GM18499 (cell line): ENCODE data around the gene PROC.
A peak's percentile ranks its signal among the peaks of the same experiment; 100 is the strongest.
"Not testable (repeated sequence)": the region's sequence is repeated elsewhere in the genome, so short reads cannot be mapped to it uniquely, and the experiment has no call there.

Experiments
- ATAC-seq: cut with Tn5 transposase; IDR thresholded peaks from one replicate; pipeline ENCODE4 v1.9.1; 2021; ENCODE audit warnings: moderate number of reproducible peaks; ENCODE audit not compliant: insufficient read depth, unreplicated experiment

The PROC gene

DNA sequence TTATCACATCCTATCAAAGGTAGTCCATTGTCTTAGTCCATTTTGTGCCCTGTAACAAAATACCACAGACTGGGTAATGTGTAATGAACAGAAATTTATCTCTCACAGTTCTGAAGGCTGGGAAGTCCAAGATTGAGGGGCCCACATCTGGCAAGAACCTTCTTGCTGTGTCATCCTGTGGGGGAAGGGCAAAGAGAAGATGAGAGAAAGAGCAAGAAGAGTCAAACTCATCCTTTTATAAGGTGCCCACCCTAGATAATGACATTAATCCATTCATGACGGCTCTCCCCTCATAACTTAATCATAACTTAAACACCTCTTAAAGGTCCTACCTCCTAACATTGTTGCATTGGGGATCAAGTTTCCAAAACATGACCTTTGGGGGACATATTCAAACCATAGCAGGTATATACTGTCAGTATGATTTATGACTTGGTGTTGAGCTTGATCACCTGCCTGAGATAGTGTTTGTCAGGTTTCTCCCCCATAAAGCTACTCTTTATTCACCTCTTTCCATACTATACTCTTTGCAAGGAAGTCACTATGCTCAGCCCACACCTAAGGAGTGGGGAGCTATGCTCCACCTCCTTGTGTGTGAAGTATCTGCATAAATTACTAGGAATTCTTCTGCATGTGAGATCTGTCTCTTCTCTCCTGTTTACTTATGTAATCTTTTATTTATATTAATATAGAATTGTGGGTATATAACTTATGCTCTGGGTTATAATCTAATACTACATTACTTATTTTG lies 25.2 kb upstream of the PROC start:
- ATAC-seq = no peak

DNA sequence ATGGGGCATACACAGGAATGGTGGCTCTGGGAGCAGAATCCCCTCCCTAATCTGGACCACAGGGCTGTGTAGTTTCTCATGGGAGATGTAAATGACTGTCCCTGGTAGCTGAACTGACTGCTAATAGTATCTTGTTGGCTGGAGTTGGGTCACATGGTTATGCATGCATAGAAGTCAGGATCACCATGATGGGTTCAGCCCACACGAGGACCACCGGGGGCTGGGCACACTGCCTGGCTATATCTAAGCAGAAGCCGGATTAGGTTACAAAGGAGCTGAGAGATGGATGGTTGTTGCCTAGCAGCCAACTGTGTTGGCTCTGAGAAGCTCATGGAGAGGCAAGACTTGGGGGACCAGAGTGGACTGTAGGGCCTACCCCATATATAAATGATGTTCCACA lies 23.7 kb upstream of the PROC start:
- ATAC-seq = no peak

DNA sequence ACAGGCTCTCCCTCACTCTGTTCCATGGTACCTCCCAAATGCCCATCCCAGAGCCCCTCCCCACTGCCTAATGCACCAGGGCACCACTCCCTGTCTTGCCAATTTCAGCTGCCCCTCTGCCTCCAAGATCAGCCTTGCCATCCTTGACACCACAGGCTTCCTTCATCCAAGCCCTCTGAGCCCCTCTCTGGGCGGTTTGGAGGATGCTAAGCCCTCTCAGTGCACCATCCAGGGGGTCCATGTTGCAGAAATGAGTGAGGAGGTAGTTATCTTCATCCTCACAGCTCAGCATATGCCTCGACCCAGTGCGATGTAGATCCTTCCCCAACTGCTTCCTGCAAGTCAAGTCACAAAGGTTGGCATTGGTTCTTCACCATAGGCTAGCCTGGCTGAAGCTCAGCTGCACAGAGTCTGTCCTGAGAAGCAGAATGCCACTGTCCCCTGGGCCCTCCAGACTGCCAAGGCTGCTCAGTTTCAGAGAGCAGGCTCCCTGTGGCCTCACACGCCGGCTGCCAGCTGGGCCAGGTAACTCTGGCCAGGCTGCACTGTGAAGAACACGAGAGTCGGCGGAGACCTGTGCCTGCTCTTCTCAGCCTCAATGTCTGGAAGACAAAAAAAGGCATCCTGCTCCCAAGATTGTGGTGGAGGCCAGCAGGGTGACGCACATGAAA lies 20.5 kb upstream of the PROC start:
- no peak for ATAC-seq

DNA sequence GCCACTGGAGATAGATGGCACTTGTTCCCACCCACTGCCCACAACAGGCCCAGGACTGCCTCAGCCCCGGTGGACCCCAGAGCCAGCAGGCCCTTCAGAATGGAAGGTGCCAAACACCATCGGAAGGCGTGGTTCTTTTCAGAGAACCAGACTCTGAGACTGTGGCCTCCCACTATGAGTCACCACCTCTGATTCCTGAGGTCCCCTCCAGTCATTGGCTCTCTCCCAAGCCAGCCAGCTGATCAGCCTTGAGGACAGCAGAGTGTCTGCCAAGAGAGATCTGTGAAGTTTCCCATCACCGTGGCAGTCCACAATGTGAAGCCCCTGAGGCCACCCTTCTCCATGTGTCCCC lies 20.0 kb upstream of the PROC start:
- peak; percentile 77 for ATAC-seq

DNA sequence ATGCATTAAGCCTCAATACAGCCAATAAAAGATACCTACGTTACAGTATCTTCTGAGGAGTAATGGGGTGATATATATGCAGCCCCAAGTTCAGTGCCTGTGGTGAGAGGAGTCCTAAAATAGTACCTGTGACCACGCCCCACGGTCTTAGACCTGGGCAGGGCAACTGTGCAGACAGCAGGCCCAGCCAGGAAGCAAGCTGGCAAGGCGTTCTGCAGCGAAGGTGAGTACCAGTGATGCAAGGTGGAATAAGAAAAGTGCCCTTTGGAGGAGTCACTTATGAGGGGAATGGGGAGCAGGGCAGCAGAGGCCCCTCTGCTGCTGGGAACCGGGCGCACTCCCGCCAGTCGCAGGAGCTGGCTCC lies 17.7 kb upstream of the PROC start:
- ATAC-seq = no peak

DNA sequence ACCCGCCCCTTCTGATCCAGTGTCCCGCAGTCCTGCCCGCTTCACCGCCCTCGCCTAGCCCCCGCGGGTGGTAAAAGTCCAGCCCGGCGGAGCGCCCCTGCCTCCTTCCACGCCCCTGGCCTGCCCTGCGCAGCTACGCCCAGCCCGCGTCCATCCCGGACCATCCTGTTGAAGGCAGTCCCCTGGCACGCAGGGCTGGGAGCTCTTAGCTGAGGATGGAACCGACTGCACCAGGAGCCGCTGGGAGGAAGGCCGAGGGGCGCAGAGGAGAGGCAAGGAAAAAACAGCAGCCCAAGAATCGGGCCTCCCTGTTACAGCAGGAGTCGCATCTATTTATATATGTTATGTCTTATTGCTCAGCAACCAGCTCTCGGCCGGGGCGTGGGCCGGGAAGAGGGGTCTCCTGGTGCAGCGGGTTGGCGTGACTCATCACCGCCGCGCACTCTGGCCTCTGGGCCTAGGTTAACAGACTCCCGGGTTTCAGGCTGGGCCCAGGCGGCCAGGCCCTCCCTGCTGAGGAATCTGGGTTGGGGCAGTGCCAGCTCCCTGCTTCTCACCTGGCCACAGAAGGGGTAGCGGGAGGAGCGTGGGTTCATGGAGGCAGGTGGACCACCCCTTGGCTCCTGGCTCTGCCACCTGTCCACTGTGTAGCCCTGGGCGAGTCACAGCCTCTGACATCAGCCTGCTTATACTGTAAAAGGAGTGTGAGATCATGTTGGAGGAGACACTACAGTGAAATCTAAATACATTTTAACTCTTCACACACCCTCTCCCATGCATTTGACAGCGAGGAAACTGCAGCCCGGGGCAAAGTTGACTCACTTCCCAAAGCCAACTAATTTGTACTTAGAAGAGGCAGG lies 17.1 kb upstream of the PROC start:
- ATAC-seq = no peak

- no peak for ATAC-seq
Observed at GRCh38 chr2:127401757-127402695, 16.2 kb upstream of the PROC start.

GRCh38 chr2:127403460-127403859 lies 14.8 kb upstream of the PROC start:
- no peak for ATAC-seq

GRCh38 chr2:127404466-127405254 lies 13.6 kb upstream of the PROC start:
- no peak for ATAC-seq

- no peak for ATAC-seq
Observed at GRCh38 chr2:127405255-127405610, 13.0 kb upstream of the PROC start.

GRCh38 chr2:127406454-127406853 lies 11.8 kb upstream of the PROC start:
- no peak for ATAC-seq

DNA sequence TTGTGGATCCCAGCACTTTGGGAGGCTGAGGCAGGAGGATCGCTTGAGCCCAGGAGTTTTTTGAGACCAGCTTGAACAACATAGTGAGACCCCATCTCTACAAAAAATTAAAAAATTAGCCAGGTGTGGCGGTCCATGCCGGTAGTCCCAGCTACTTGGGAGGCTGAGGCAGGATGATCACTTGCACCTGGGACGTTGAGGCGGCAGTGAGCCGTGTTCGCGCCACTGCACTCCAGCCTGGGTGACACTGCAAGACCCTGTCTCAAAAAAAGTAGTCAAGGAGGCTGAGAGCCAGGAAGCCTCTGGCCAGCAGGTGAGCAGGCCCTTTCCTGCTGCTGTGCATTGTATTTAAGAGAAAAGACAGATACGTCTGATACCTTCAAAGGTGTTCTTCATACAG lies 11.1 kb upstream of the PROC start:
- ATAC-seq = no peak

- ATAC-seq = no peak
Observed at GRCh38 chr2:127407661-127408003, 10.6 kb upstream of the PROC start.

DNA sequence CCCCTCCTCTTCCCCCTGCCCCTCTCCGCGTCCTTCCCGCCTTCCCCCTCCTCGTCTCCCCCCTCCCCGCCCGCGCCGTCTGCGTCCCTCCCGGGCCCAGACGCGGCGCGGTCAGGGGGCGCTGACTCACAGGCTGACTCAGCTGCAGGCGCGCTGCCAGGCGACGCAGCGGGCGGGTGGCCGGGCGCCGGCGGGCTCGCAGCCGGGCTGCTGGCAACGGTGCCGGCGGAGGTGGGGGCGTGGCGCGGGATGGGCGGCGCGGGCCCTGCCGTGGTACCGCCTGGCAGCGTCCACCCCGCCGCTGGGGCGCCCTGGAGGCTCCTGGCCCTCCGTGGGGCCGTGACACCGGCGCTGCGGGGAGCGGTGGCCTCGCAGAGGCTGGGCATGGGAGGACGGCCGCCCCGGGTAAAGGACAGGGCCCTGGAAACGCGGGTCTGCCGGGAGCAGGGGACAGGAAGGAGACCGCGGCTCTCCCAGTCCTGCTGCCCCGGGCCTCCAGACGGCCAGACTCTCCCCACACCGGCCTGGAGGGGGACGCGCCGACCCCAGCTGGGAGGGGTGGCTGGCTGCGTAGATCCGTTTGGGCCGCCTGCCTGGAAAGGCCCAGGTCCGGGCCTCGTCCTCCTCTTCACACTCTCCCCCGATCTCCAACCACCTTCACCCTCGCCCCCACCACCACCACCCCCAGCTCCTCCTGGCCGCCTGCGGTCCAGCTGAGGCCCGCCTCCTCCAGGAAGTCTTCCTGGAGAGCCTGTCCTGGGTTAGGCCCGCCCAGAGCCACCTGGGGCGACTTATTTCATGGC lies 10.0 kb upstream of the PROC start:
- no peak for ATAC-seq

DNA sequence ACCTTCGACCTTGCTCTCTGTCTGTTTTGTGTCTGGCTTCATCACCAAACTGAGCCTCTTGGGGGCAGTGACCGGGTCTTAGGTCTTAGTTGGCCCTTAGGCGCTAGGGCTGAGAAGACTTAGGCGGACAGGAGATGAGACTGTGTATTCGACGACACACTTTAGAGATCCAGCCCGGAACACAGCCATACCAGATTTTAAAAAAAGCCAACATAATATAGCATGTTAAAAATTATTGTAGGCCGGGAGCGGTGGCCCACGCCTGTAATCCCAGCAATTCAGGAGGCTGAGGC lies 9.5 kb upstream of the PROC start:
- no peak for ATAC-seq

- ATAC-seq = not testable (repeated sequence)
Observed at GRCh38 chr2:127409716-127410115, 8.5 kb upstream of the PROC start.

DNA sequence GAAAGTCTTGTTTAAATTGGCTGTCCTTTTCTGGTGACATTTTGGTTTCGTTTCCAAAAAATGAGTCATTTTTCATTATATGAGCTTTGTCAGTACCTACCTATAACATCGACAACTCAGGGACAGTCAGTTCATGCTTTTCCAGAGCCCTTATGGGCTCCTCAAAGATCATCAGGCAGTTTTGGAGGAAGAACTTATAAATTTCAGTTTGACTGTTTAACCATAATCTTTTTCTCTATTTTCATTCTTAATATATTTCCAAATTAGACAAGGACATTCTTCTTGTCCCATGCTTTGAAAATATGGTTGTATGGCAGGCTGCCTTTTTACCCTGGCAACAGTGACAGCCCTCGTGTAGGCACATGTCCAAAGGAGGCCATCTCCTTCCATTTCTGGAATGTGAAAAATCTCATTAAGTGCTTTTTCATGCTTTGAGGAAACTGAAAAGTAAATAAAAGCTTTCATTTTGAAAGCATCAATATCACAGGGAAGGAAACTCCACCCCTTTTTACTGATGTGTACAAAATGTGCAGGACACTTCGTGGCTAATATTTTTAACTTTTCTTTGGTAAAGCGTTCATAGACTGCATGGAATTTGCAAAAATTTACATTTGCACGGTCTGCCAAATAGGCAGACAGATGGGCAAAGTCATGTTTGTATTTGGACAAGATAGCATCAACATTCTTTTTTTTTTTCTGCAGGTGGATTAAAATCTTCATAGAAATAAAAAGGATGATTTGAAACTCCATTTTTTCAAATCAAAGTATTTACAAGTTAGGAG lies 7.2 kb upstream of the PROC start:
- ATAC-seq = no peak

DNA sequence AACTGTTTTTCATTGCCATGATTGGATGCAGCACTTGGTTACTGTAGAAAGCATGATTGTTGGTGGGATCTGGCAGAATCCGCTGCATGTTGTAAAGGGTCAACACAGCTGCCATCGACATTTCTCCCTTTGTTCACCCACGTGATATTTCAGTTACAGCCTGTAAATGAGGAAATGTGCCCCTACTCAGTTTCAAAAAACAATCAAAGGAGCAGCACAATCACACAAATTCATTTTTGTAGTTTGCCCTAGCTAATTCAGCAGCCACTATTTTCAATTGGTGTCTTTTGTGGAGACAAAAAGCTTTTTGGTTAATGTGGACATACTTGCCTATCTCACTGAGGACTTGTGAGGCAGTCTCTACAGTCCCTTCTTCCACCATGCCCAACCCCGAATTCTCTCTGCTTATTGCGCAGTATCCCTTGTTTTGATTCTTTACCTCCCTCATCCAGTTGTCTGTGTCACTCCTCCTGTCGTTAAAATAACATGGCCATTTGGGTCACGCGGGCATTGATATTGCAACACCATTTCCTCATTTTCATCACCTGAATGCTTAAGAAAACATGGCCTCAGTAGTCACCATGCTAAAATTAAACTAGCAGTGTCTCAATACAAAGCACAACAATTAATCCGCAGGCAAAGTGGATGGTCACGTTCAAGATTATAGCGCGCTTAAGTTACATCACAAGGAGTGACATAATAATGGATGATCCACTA lies 6.4 kb upstream of the PROC start:
- no peak for ATAC-seq
